WTC11 (cell line): ENCODE measurements around the gene MAP1A.

Source experiments
- ATF1 ChIP-seq: sonication (generic); formaldehyde crosslinking; IDR thresholded peaks from 2 replicates; pipeline ENCODE4 v1.8.1; 2023; ENCODE audit warnings: mild to moderate bottlenecking, moderate library complexity, missing genetic modification reagents
- KAT7 ChIP-seq: sonication (generic); formaldehyde crosslinking; IDR thresholded peaks from 2 replicates; pipeline ENCODE4 v1.8.1; 2023; ENCODE audit warnings: missing genetic modification reagents, mild to moderate bottlenecking, borderline replicate concordance
- NR1H2 ChIP-seq: sonication (generic); formaldehyde crosslinking; IDR thresholded peaks from 2 replicates; pipeline ENCODE4 v1.9.0; 2021; ENCODE audit warnings: mild to moderate bottlenecking, moderate library complexity, missing genetic modification reagents
- NR2C2 ChIP-seq: sonication (generic); formaldehyde crosslinking; IDR thresholded peaks from 2 replicates; pipeline ENCODE4 v1.8.0; 2022; ENCODE audit warnings: mild to moderate bottlenecking, missing genetic modification reagents
- TCF7 ChIP-seq: sonication (generic); formaldehyde crosslinking; IDR thresholded peaks from 2 replicates; pipeline ENCODE4 v1.8.0; 2022; ENCODE audit warnings: mild to moderate bottlenecking, low read depth, missing genetic modification reagents, moderate library complexity
- TF ChIP-seq, protein P1 (sequence below): sonication (generic); formaldehyde crosslinking; IDR thresholded peaks from 2 replicates; pipeline ENCODE4 v1.8.1; 2023; ENCODE audit warnings: mild to moderate bottlenecking, missing genetic modification reagents
- TF ChIP-seq, protein P2 (sequence below): fragments of 200-600 bp; IDR thresholded peaks from 2 replicates; pipeline ENCODE4 v1.8.0; 2022; ENCODE audit warnings: antibody characterized with exemption
- TF ChIP-seq, protein P3 (sequence below): fragments of 250-450 bp; sonication (Bioruptor Pico); IDR thresholded peaks from 2 replicates; pipeline ENCODE4 v1.9.0; 2021; ENCODE audit warnings: mild to moderate bottlenecking
- TF ChIP-seq, protein P4 (sequence below): sonication (generic); formaldehyde crosslinking; IDR thresholded peaks from 2 replicates; pipeline ENCODE4 v1.8.1; 2023; ENCODE audit warnings: mild to moderate bottlenecking, missing genetic modification reagents, moderate library complexity
- TF ChIP-seq, protein P5 (sequence below): sonication (generic); formaldehyde crosslinking; IDR thresholded peaks from 2 replicates; pipeline ENCODE4 v1.8.1; 2022; ENCODE audit warnings: mild to moderate bottlenecking, missing genetic modification reagents, moderate library complexity, borderline replicate concordance

DNA sequence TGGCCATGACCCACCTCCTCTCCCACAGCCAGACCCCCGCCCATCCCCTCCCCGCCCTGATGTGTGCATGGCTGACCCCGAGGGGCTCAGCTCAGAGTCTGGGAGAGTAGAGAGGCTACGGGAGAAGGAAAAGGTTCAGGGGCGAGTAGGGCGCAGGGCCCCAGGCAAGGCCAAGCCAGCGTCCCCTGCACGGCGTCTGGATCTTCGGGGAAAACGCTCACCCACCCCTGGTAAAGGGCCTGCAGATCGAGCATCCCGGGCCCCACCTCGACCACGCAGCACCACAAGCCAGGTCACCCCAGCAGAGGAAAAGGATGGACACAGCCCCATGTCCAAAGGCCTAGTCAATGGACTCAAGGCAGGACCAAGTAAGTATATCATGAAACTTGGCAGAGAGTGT is 11.7 kb downstream of the MAP1A start:
- TF ChIP-seq, protein P1, sequence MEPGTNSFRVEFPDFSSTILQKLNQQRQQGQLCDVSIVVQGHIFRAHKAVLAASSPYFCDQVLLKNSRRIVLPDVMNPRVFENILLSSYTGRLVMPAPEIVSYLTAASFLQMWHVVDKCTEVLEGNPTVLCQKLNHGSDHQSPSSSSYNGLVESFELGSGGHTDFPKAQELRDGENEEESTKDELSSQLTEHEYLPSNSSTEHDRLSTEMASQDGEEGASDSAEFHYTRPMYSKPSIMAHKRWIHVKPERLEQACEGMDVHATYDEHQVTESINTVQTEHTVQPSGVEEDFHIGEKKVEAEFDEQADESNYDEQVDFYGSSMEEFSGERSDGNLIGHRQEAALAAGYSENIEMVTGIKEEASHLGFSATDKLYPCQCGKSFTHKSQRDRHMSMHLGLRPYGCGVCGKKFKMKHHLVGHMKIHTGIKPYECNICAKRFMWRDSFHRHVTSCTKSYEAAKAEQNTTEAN (CRISPR knock-in tag): no peak
- TF ChIP-seq NR2C2 (CRISPR knock-in tag) (no peak), KAT7 (CRISPR knock-in tag) (no peak), ATF1 (CRISPR knock-in tag) (no peak), NR1H2 (no peak), TCF7 (no peak)
- TF ChIP-seq, protein P2, sequence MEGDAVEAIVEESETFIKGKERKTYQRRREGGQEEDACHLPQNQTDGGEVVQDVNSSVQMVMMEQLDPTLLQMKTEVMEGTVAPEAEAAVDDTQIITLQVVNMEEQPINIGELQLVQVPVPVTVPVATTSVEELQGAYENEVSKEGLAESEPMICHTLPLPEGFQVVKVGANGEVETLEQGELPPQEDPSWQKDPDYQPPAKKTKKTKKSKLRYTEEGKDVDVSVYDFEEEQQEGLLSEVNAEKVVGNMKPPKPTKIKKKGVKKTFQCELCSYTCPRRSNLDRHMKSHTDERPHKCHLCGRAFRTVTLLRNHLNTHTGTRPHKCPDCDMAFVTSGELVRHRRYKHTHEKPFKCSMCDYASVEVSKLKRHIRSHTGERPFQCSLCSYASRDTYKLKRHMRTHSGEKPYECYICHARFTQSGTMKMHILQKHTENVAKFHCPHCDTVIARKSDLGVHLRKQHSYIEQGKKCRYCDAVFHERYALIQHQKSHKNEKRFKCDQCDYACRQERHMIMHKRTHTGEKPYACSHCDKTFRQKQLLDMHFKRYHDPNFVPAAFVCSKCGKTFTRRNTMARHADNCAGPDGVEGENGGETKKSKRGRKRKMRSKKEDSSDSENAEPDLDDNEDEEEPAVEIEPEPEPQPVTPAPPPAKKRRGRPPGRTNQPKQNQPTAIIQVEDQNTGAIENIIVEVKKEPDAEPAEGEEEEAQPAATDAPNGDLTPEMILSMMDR: no peak
- TF ChIP-seq, protein P3, sequence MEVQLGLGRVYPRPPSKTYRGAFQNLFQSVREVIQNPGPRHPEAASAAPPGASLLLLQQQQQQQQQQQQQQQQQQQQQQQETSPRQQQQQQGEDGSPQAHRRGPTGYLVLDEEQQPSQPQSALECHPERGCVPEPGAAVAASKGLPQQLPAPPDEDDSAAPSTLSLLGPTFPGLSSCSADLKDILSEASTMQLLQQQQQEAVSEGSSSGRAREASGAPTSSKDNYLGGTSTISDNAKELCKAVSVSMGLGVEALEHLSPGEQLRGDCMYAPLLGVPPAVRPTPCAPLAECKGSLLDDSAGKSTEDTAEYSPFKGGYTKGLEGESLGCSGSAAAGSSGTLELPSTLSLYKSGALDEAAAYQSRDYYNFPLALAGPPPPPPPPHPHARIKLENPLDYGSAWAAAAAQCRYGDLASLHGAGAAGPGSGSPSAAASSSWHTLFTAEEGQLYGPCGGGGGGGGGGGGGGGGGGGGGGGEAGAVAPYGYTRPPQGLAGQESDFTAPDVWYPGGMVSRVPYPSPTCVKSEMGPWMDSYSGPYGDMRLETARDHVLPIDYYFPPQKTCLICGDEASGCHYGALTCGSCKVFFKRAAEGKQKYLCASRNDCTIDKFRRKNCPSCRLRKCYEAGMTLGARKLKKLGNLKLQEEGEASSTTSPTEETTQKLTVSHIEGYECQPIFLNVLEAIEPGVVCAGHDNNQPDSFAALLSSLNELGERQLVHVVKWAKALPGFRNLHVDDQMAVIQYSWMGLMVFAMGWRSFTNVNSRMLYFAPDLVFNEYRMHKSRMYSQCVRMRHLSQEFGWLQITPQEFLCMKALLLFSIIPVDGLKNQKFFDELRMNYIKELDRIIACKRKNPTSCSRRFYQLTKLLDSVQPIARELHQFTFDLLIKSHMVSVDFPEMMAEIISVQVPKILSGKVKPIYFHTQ: no peak
- TF ChIP-seq, protein P4, sequence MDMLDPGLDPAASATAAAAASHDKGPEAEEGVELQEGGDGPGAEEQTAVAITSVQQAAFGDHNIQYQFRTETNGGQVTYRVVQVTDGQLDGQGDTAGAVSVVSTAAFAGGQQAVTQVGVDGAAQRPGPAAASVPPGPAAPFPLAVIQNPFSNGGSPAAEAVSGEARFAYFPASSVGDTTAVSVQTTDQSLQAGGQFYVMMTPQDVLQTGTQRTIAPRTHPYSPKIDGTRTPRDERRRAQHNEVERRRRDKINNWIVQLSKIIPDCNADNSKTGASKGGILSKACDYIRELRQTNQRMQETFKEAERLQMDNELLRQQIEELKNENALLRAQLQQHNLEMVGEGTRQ: no peak
- TF ChIP-seq, protein P5, sequence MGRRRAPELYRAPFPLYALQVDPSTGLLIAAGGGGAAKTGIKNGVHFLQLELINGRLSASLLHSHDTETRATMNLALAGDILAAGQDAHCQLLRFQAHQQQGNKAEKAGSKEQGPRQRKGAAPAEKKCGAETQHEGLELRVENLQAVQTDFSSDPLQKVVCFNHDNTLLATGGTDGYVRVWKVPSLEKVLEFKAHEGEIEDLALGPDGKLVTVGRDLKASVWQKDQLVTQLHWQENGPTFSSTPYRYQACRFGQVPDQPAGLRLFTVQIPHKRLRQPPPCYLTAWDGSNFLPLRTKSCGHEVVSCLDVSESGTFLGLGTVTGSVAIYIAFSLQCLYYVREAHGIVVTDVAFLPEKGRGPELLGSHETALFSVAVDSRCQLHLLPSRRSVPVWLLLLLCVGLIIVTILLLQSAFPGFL: no peak
